ENCODE results near the gene ZSWIM4. TPM values are rescaled to one million over a fixed set of nuclear protein-coding genes. Genes with fewer than 3 reads are reported as not detected.

Gene ZSWIM4
- total and polyA plus RNA-seq, 10 of the 15 experiments (the other 5 are each of a cell fraction or from before 2014, with no cell fraction given), result 0.73 to 11.1 (median 1.8) TPM; not detected in 2

GRCh38 chr19:13764101-13764807 lies 31.0 kb upstream of the ZSWIM4 start, which contains the start of gene MRI1 (continued):
- TF ChIP-seq POLR2AphosphoS5 (IDR thresholded peaks at IDR 0.05; ENCODE audit: low read length), result peak; percentile 48; the same call in 1 of the 2 replicates
- TF ChIP-seq HDAC6 (IDR thresholded peaks at IDR 0.05; ENCODE audit: unreplicated experiment), result no peak
- no peak for TF ChIP-seq SMARCA5 (IDR thresholded peaks at IDR 0.05)
- peak; percentile 35; the same call in 1 of the 2 replicates for TF ChIP-seq MXI1 (IDR thresholded peaks at IDR 0.05; ENCODE audit: low read depth, low read length)
- TF ChIP-seq NR2F1 (conservative IDR thresholded peaks at IDR 0.05), result no peak
- TF ChIP-seq EGR1 (IDR thresholded peaks at IDR 0.05; ENCODE audit: borderline replicate concordance in 1 of 2, low read depth in 2 of 2, low read length in 2 of 2), result peak in 1 of 2 experiments; percentile 46; a peak in 1 of 3 replicates
- TF ChIP-seq NRF1 (conservative IDR thresholded peaks at IDR 0.05; ENCODE audit: low read depth, low read length), result peak; percentile 72
- no peak for TF ChIP-seq ZZZ3 (IDR thresholded peaks at IDR 0.05; ENCODE audit: control insufficient read depth, insufficient read length, low read depth)
- no peak for TF ChIP-seq SREBF1 (IDR thresholded peaks at IDR 0.05; ENCODE audit: low read length)
- TF ChIP-seq CBFB (IDR thresholded peaks at IDR 0.05; ENCODE audit: low read depth), result no peak
- TF ChIP-seq SRF (IDR thresholded peaks at IDR 0.05; ENCODE audit: low read depth in 2 of 2, low read length in 2 of 2), result no peak
- TF ChIP-seq MTA3 (IDR thresholded peaks at IDR 0.05; ENCODE audit: borderline replicate concordance, low read length), result no peak
- no peak for TF ChIP-seq IKZF2 (IDR thresholded peaks at IDR 0.05)
- TF ChIP-seq POLR2A (IDR thresholded peaks at IDR 0.05; ENCODE audit: low read depth, low read length), result peak; percentile 83

Data from GM12878 (cell line).